Measurements from ENCODE around the gene IL22. TPM values are rescaled to one million over a fixed set of nuclear protein-coding genes. Genes with fewer than 3 reads are reported as not detected.

Gene IL22
- total RNA-seq, 1 experiment from 2014 or later = not detected

DNA sequence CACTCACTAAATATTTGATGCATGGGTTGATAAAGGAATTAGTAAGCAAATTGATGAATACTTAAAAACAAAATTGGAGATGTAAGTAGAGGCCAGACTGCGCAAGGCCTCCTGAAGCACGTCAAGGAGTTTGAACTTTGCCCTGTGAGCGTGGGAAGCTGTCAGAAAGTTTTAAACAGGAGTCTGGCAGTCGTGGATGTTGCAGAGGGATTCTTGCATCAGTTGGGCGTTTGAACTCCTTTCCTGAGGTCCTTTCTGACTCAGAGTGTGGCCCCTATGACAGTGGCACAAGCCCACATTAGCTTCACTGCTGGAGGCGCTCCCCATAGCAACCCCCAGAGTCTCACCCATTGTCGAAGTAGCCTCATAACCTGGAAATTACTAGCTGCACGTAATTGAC, 17.9 kb upstream of the IL22 start:
- Histone ChIP-seq H3K27ac (ENCODE audit: low read depth, low read length) (no peak overlapping the region), H3K27me3 (ENCODE audit: insufficient read depth, low read length) (no peaks in the 10 kb centered on the region), H3K36me3 (ENCODE audit: control insufficient read depth in 1 of 2, insufficient read depth in 2 of 2, low read length in 2 of 2) (no peaks in the 10 kb centered on the region), H3K4me2 (ENCODE audit: low read length) (no peak overlapping the region), H3K9me2 (ENCODE audit: insufficient read depth) (peaks cover 2% of the 10 kb centered on the region; the same call in 1 of the 2 replicates), H3K9ac (ENCODE audit: low read length) (no peak overlapping the region), H3K79me2 (ENCODE audit: insufficient read depth, low read length) (no peaks in the 10 kb centered on the region), H3K4me3 (replicated peaks in 1 of 2; ENCODE audit: low read depth in 1 of 2, low read length in 2 of 2) (no peak overlapping the region), H3K9me3 (ENCODE audit: control insufficient read depth in 1 of 2, insufficient read depth in 1 of 2, low read depth in 1 of 2, low read length in 2 of 2) (no peaks in the 10 kb centered on the region), H4K20me1 (ENCODE audit: insufficient read depth) (no peaks in the 10 kb centered on the region), H3K4me1 (ENCODE audit: control insufficient read depth in 1 of 2, insufficient read depth in 2 of 2, low read length in 2 of 2) (no peaks in the 10 kb centered on the region), H2AFZ (ENCODE audit: low read depth, low read length, poor library complexity, severe bottlenecking) (no peak overlapping the region)
- ChIA-PET POLR2A (no interaction called here), RAD21 (ENCODE audit: low non-redundant PET in 1 of 2, low total read pairs in 2 of 2, uncharacterized antibody in 2 of 2, unreplicated experiment in 2 of 2) (no interaction called here), CTCF (no interaction called here)
- intact Hi-C loops (cut with micrococcal nuclease) = no loop called here
- ATAC-seq (no peak), DNase-seq (ENCODE audit: low read depth, low spot score) (no peak)
- no TSS peak for BruUV-seq (replicated peaks)
- TF ChIP-seq, protein P1, sequence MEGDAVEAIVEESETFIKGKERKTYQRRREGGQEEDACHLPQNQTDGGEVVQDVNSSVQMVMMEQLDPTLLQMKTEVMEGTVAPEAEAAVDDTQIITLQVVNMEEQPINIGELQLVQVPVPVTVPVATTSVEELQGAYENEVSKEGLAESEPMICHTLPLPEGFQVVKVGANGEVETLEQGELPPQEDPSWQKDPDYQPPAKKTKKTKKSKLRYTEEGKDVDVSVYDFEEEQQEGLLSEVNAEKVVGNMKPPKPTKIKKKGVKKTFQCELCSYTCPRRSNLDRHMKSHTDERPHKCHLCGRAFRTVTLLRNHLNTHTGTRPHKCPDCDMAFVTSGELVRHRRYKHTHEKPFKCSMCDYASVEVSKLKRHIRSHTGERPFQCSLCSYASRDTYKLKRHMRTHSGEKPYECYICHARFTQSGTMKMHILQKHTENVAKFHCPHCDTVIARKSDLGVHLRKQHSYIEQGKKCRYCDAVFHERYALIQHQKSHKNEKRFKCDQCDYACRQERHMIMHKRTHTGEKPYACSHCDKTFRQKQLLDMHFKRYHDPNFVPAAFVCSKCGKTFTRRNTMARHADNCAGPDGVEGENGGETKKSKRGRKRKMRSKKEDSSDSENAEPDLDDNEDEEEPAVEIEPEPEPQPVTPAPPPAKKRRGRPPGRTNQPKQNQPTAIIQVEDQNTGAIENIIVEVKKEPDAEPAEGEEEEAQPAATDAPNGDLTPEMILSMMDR (IDR thresholded peaks at IDR 0.05 in 2 of 3, conservative IDR thresholded peaks at IDR 0.05 in 1 of 3; ENCODE audit: borderline replicate concordance in 1 of 3, insufficient read depth in 1 of 3, low read depth in 2 of 3, low read length in 2 of 3) = no peak
- TF ChIP-seq, protein P2, sequence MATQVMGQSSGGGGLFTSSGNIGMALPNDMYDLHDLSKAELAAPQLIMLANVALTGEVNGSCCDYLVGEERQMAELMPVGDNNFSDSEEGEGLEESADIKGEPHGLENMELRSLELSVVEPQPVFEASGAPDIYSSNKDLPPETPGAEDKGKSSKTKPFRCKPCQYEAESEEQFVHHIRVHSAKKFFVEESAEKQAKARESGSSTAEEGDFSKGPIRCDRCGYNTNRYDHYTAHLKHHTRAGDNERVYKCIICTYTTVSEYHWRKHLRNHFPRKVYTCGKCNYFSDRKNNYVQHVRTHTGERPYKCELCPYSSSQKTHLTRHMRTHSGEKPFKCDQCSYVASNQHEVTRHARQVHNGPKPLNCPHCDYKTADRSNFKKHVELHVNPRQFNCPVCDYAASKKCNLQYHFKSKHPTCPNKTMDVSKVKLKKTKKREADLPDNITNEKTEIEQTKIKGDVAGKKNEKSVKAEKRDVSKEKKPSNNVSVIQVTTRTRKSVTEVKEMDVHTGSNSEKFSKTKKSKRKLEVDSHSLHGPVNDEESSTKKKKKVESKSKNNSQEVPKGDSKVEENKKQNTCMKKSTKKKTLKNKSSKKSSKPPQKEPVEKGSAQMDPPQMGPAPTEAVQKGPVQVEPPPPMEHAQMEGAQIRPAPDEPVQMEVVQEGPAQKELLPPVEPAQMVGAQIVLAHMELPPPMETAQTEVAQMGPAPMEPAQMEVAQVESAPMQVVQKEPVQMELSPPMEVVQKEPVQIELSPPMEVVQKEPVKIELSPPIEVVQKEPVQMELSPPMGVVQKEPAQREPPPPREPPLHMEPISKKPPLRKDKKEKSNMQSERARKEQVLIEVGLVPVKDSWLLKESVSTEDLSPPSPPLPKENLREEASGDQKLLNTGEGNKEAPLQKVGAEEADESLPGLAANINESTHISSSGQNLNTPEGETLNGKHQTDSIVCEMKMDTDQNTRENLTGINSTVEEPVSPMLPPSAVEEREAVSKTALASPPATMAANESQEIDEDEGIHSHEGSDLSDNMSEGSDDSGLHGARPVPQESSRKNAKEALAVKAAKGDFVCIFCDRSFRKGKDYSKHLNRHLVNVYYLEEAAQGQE (IDR thresholded peaks at IDR 0.05; ENCODE audit: low read depth) = no peak
- TF ChIP-seq YY1 (IDR thresholded peaks at IDR 0.05; ENCODE audit: extremely low read depth, insufficient replicate concordance, low read depth, low read length) (no peak), EGR1 (IDR thresholded peaks at IDR 0.05; ENCODE audit: low read depth) (no peak), SRF (IDR thresholded peaks at IDR 0.05; ENCODE audit: low read depth) (no peak), RAD21 (IDR thresholded peaks at IDR 0.05; ENCODE audit: low read depth) (no peak), ZFX (IDR thresholded peaks at IDR 0.05) (no peak), SP1 (IDR thresholded peaks at IDR 0.05; ENCODE audit: low read depth) (no peak), POLR2AphosphoS5 (IDR thresholded peaks at IDR 0.05; ENCODE audit: low read depth, low read length) (no peak), ELF1 (IDR thresholded peaks at IDR 0.05; ENCODE audit: borderline replicate concordance, low read depth) (no peak), POLR2A (IDR thresholded peaks at IDR 0.05; ENCODE audit: borderline replicate concordance, extremely low read depth, insufficient read depth, insufficient read length) (no peak), TCF7L2 (IDR thresholded peaks at IDR 0.05; ENCODE audit: borderline replicate concordance, extremely low read depth, insufficient read depth, insufficient read length) (no peak), ZNF274 (IDR thresholded peaks at IDR 0.05; ENCODE audit: low read depth, low read length) (no peak), JUND (IDR thresholded peaks at IDR 0.05) (no peak), EZH2 (IDR thresholded peaks at IDR 0.05) (no peak), FOSL1 (IDR thresholded peaks at IDR 0.05; ENCODE audit: low read depth) (no peak)
- TF ChIP-seq, protein P3, sequence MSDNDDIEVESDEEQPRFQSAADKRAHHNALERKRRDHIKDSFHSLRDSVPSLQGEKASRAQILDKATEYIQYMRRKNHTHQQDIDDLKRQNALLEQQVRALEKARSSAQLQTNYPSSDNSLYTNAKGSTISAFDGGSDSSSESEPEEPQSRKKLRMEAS (IDR thresholded peaks at IDR 0.05) = no peak
- TF ChIP-seq, protein P4, sequence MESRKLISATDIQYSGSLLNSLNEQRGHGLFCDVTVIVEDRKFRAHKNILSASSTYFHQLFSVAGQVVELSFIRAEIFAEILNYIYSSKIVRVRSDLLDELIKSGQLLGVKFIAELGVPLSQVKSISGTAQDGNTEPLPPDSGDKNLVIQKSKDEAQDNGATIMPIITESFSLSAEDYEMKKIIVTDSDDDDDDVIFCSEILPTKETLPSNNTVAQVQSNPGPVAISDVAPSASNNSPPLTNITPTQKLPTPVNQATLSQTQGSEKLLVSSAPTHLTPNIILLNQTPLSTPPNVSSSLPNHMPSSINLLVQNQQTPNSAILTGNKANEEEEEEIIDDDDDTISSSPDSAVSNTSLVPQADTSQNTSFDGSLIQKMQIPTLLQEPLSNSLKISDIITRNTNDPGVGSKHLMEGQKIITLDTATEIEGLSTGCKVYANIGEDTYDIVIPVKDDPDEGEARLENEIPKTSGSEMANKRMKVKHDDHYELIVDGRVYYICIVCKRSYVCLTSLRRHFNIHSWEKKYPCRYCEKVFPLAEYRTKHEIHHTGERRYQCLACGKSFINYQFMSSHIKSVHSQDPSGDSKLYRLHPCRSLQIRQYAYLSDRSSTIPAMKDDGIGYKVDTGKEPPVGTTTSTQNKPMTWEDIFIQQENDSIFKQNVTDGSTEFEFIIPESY (IDR thresholded peaks at IDR 0.05; ENCODE audit: extremely low read depth, insufficient replicate concordance, low read length) = no peak
- TF ChIP-seq, protein P5, sequence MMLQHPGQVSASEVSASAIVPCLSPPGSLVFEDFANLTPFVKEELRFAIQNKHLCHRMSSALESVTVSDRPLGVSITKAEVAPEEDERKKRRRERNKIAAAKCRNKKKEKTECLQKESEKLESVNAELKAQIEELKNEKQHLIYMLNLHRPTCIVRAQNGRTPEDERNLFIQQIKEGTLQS (IDR thresholded peaks at IDR 0.05) = no peak
